GM19455 (cell line): Measurements from ENCODE around the gene GLP1R.

Source experiments
- ATAC-seq: cut with Tn5 transposase; IDR thresholded peaks from one replicate; pipeline ENCODE4 v1.9.1; 2021; ENCODE audit not compliant: unreplicated experiment

Gene GLP1R

GRCh38 chr6:39043776-39044175 is 4.8 kb upstream of the GLP1R start:
- ATAC-seq, result no peak

- no peak for ATAC-seq
Observed at GRCh38 chr6:39044181-39044580, 4.4 kb upstream of the GLP1R start.

GRCh38 chr6:39047434-39048327 is 900 bp upstream of the GLP1R start:
- ATAC-seq, result no peak

GRCh38 chr6:39049575-39050283 is 1.1 kb downstream of the GLP1R start:
- no peak for ATAC-seq

- no peak for ATAC-seq
Observed at GRCh38 chr6:39050453-39051112, 2.0 kb downstream of the GLP1R start.

GRCh38 chr6:39051399-39052122 is 3.0 kb downstream of the GLP1R start:
- no peak for ATAC-seq

GRCh38 chr6:39053016-39053624 is 4.5 kb downstream of the GLP1R start:
- no peak for ATAC-seq

GRCh38 chr6:39053854-39054576 is 5.4 kb downstream of the GLP1R start:
- no peak for ATAC-seq

GRCh38 chr6:39054577-39055142 is 6.1 kb downstream of the GLP1R start:
- ATAC-seq, result no peak

- no peak for ATAC-seq
Observed at GRCh38 chr6:39055661-39056060, 7.1 kb downstream of the GLP1R start.

GRCh38 chr6:39056191-39056590 is 7.6 kb downstream of the GLP1R start:
- ATAC-seq, result no peak

- no peak for ATAC-seq
Observed at GRCh38 chr6:39056681-39057080, 8.1 kb downstream of the GLP1R start.

GRCh38 chr6:39057251-39058155 is 8.9 kb downstream of the GLP1R start:
- no peak for ATAC-seq

GRCh38 chr6:39058471-39059147 is 10.0 kb downstream of the GLP1R start:
- no peak for ATAC-seq

- no peak for ATAC-seq
Observed at GRCh38 chr6:39059496-39060310, 11.1 kb downstream of the GLP1R start.

GRCh38 chr6:39060467-39061160 is 12.0 kb downstream of the GLP1R start:
- no peak for ATAC-seq

GRCh38 chr6:39061182-39061581 is 12.6 kb downstream of the GLP1R start:
- ATAC-seq, result no peak
